ENCODE measurements around the gene TMOD4. TPM values are rescaled to one million over a fixed set of nuclear protein-coding genes. Genes with fewer than 3 reads are reported as not detected.

TMOD4 gene
- total and polyA plus RNA-seq, 9 of the 15 experiments (the other 6 are each of a cell fraction or from before 2014, with no cell fraction given): 0.18 to 1.8 (median 1.1) TPM; not detected in 1

DNA sequence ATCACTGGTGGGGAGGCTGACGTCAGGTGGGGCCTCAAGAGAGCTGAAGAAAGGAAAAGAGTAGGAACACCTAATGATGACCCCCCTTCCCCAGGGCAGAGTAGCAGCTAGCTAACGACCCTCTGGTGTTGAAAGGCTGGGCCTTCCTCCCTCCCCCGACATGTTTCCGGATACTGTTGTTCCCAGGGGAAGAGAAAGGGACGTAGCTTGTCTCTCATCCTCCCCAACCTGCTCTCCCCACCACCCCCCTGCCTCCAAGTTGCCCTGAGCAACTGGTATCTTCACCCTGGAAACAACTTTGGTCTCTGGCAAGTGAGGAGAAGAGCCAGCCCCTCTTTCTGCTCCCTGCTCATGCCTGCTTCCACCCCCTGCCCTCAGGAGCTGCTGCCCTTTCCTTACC, 31.8 kb downstream of the TMOD4 start (continued):
- TF ChIP-seq, protein P1, sequence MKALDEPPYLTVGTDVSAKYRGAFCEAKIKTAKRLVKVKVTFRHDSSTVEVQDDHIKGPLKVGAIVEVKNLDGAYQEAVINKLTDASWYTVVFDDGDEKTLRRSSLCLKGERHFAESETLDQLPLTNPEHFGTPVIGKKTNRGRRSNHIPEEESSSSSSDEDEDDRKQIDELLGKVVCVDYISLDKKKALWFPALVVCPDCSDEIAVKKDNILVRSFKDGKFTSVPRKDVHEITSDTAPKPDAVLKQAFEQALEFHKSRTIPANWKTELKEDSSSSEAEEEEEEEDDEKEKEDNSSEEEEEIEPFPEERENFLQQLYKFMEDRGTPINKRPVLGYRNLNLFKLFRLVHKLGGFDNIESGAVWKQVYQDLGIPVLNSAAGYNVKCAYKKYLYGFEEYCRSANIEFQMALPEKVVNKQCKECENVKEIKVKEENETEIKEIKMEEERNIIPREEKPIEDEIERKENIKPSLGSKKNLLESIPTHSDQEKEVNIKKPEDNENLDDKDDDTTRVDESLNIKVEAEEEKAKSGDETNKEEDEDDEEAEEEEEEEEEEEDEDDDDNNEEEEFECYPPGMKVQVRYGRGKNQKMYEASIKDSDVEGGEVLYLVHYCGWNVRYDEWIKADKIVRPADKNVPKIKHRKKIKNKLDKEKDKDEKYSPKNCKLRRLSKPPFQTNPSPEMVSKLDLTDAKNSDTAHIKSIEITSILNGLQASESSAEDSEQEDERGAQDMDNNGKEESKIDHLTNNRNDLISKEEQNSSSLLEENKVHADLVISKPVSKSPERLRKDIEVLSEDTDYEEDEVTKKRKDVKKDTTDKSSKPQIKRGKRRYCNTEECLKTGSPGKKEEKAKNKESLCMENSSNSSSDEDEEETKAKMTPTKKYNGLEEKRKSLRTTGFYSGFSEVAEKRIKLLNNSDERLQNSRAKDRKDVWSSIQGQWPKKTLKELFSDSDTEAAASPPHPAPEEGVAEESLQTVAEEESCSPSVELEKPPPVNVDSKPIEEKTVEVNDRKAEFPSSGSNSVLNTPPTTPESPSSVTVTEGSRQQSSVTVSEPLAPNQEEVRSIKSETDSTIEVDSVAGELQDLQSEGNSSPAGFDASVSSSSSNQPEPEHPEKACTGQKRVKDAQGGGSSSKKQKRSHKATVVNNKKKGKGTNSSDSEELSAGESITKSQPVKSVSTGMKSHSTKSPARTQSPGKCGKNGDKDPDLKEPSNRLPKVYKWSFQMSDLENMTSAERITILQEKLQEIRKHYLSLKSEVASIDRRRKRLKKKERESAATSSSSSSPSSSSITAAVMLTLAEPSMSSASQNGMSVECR (CRISPR knock-in tag; IDR thresholded peaks at IDR 0.05): no peak
- no peak for TF ChIP-seq TAF15 (IDR thresholded peaks at IDR 0.05; ENCODE audit: low read depth, low read length)
- TF ChIP-seq ARID1B (IDR thresholded peaks at IDR 0.05): no peak
- TF ChIP-seq NFRKB (IDR thresholded peaks at IDR 0.05; ENCODE audit: low read depth): no peak
- no peak for TF ChIP-seq RFX1 (IDR thresholded peaks at IDR 0.05)

DNA sequence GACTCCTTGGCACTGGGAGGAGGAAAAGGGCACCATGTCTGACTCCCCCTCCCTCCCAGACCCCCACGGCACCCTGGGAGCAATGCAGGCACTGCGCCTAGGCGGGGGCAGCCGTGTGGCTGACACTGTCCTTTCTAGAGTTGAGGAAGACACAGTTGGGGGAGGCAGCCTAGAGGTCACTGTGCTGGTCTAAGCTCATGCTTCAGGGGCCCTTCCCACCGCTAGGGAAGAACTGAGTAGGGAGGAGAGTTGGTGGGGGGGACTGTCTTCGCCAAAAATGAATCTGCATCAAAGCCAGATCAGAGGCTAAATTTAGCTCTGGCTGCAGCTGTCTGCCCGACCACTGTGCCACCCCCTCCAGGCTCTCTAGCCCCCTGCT, 32.7 kb downstream of the TMOD4 start:
- 38% methylated on average over 6 of the region's 7 CpGs for WGBS (ENCODE audit: insufficient coverage, low coverage, missing lambda C conversion rate)
- Histone ChIP-seq H2AFZ (ENCODE audit: low read depth, low read length) (peak overlapping the region; percentile 33; the same call in 1 of the 2 replicates), H3K36me3 (ENCODE audit: control insufficient read depth, insufficient read depth, low read length) (no peaks in the 10 kb centered on the region), H3K4me1 (replicated peaks in 1 of 2; ENCODE audit: control insufficient read depth in 2 of 2, insufficient read depth in 2 of 2, low read length in 2 of 2) (peaks cover 20 to 47% of the 10 kb centered on the region in 2 experiments; a peak in 4 of 5 replicates), H3K4me2 (ENCODE audit: insufficient read depth, low read length) (no peak overlapping the region), H3K9me3 (replicated peaks; ENCODE audit: control insufficient read depth, insufficient read depth, low read depth, low read length) (no peaks in the 10 kb centered on the region), H3K9ac (ENCODE audit: insufficient read depth in 1 of 2, low read depth in 2 of 2, low read length in 2 of 2) (peak overlapping the region in 1 of 2 experiments; percentile 69; a peak in 2 of 4 replicates), H3K4me3 (no peak overlapping the region), H3K27ac (ENCODE audit: extremely low read depth, low read depth, low read length) (no peak overlapping the region), H3K79me2 (ENCODE audit: control insufficient read depth, insufficient read depth, low read length) (no peaks in the 10 kb centered on the region), H3K9me1 (ENCODE audit: control insufficient read depth, insufficient read depth, low read length) (no peaks in the 10 kb centered on the region), H4K20me1 (replicated peaks; ENCODE audit: control insufficient read depth, insufficient read depth, low read length) (peaks cover 5% of the 10 kb centered on the region; the same call in 1 of the 2 replicates), H3K27me3 (ENCODE audit: control insufficient read depth in 2 of 2, insufficient read depth in 2 of 2, low read length in 2 of 2) (no peaks in the 10 kb centered on the region; a peak in 1 of 5 replicates)
- ChIA-PET POLR2A (interaction anchor here (0.7 to 1.8 kb wide), 6 partner anchors 12 to 148 kb away, joined by 3 to 6 read pairs (median 4); partner anchors contain the start of genes GABPB2 and LYSMD1), CTCF (ENCODE audit: low intra/inter-chr PET ratio) (interaction anchor here (0.5 kb wide), 1 partner anchor 13 kb away, joined by 3 read pairs; no protein-coding TSS in a partner anchor)
- peak; percentile 37 for FAIRE-seq
- intact Hi-C loops (cut with micrococcal nuclease) (no loop called here), in situ Hi-C loops (cut with MboI) (no loop called here)
- ATAC-seq: peak; percentile 14
- no TSS peak for BruUV-seq (replicated peaks)
- peak; percentile 44 to 52 (median 48) for DNase-seq (ENCODE audit: extremely low read depth in 1 of 4, low spot score in 3 of 4)
- TF ChIP-seq MCM3 (IDR thresholded peaks at IDR 0.05) (no peak), RBBP5 (IDR thresholded peaks at IDR 0.05; ENCODE audit: borderline replicate concordance, insufficient read depth, low read length, poor library complexity, severe bottlenecking) (peak; percentile 35)
- TF ChIP-seq, protein P2, sequence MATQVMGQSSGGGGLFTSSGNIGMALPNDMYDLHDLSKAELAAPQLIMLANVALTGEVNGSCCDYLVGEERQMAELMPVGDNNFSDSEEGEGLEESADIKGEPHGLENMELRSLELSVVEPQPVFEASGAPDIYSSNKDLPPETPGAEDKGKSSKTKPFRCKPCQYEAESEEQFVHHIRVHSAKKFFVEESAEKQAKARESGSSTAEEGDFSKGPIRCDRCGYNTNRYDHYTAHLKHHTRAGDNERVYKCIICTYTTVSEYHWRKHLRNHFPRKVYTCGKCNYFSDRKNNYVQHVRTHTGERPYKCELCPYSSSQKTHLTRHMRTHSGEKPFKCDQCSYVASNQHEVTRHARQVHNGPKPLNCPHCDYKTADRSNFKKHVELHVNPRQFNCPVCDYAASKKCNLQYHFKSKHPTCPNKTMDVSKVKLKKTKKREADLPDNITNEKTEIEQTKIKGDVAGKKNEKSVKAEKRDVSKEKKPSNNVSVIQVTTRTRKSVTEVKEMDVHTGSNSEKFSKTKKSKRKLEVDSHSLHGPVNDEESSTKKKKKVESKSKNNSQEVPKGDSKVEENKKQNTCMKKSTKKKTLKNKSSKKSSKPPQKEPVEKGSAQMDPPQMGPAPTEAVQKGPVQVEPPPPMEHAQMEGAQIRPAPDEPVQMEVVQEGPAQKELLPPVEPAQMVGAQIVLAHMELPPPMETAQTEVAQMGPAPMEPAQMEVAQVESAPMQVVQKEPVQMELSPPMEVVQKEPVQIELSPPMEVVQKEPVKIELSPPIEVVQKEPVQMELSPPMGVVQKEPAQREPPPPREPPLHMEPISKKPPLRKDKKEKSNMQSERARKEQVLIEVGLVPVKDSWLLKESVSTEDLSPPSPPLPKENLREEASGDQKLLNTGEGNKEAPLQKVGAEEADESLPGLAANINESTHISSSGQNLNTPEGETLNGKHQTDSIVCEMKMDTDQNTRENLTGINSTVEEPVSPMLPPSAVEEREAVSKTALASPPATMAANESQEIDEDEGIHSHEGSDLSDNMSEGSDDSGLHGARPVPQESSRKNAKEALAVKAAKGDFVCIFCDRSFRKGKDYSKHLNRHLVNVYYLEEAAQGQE (IDR thresholded peaks at IDR 0.05; ENCODE audit: borderline replicate concordance): no peak
- TF ChIP-seq, protein P2 (CRISPR knock-in tag; IDR thresholded peaks at IDR 0.05; ENCODE audit: low read depth): no peak
